GM19455 (cell line): ENCODE results near the gene TRABD2B.

Experiments used
- ATAC-seq: cut with Tn5 transposase; IDR thresholded peaks from one replicate; pipeline ENCODE4 v1.9.1; 2021; ENCODE audit not compliant: unreplicated experiment

The TRABD2B gene

DNA sequence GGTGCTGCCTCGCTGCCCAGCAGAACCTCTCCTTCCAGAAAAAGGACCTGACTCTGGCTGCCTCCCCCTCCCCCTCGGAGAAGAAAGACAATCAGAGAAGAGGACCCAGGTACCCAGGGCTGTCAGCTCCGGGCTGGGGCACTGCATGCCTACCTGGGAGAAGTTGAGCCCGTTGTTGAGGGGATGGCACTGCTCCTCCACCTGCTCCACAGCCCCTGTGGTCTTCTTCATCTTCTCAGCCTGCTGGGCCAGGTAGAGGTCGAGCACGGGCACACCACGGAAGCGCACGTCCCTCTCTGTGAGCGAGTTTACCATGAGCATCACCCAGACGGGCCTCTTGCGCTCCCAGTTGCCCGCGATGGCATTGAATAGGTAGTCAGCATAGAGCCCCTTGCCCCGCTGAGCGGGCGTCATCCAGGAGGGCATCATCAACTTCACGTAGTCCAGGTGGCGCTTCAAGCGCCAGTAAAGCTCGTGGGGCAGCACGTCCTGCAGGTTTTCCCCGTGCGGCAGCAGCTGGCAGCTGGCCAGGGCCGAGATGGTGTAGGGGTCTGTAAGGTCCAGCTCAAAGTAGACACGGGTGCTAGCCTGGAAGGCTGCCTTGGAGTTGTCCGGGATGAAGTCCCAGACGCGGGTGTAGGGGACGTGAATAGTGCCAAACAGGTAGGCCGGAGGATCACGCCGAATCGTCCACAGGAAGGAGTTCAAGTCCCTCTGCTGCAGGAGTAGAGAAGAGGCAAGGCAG lies 3.1 kb downstream of the TRABD2B start:
- no peak for ATAC-seq

DNA sequence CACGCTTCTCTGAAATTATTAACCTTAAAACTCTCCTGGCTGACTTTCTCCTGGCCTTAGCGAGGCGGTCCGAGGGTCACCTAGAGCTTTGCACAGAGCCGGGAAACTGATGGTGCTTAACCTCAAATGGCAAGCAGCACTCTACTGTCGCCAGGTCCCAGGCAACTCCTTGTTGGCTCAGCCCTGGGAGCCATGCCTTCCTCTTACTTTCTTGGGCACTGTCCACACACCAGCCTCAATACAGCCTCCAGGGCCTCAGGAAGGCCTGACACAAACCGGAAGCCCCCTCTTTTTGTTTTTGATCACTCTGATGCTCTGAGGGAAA lies 3.8 kb downstream of the TRABD2B start:
- ATAC-seq = no peak

DNA sequence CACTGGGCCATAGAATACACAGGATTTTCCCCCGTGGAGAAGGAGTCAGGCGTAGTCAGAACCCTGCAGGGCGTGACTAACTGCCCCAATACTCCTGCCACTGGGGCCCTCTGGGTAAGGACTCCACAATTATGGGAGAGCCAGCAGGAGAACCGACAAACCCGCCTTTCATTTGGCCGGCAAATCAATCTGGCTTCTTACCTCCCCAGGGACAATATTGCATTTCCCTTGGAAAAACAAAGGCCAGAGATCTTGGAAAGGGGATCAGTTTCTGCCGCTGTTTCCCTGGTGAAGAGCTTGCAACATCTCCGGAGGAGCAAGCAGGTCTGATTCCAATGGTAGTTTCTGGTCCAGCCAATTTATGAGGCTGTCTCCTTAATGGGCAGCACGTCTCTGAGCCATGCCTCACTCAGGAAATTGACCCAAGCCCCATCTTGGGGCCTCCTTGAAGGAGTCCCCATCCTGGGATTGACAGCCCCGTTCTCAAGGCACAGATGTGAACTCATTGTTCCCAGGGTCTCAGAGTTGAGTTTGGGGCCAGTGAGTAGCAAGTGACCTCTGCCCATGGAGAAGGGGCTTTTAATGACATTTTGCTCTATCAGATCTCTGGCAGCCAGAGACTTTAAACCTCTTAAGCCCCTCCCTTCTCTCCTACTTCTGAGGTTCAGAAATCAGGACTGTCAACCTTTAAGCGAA lies 4.3 kb downstream of the TRABD2B start:
- no peak for ATAC-seq

DNA sequence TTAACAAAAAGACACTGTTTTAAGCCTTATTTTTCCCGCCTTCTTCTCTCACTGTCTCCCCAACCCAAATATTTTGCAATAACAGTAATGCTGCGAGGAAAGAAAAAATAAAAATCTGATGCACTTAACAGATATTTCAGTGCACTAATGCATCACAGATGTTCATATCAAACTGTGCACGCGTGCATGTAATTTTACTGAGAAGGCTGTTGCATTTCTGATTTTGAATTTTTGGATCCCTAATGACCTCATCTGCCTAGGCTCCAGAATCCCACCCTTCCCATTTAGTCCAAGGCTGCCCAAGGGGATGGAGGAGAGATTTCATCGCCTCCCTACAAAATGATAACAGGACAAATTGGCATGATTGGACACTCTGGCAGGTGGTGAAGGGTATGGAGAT lies 5.5 kb downstream of the TRABD2B start:
- ATAC-seq = no peak

DNA sequence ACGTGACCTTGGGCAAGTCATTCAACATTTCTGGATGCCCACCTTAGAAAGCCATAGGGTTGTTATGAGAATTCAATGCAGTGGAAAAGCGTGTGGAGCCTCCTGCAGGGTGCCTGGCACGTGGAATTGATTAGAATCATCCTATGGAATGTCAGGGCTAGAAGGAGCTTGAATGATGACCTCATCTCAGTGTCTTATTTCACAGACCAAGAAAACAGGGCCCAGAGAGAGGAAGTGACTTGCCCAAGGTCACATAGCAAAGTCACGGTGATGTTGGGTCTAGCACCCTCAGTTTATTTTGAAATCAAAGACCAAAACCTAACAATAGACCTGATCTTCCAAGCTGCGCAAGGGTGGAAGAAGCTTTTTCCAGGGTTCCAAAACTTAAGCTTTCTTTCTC lies 6.0 kb downstream of the TRABD2B start:
- no peak for ATAC-seq

DNA sequence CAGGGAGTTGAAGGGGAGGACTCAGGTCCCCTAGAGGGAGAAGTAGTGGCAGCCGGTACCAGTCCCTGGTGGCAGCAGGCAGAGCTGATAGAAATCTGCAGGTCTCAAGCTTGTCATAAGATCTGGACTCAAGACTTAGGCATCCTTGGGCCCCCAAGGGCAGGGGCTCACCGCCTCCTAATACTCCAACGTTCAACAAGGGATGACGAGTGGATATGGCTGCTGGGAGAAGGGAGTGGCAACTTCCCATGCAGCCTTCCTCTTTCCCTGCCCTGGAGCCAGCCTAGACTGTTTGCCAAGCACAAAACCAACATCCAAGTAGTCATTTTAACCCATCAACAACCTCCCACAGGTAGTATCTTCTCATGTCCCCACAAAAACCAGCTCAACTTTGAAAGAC lies 6.9 kb downstream of the TRABD2B start:
- no peak for ATAC-seq

DNA sequence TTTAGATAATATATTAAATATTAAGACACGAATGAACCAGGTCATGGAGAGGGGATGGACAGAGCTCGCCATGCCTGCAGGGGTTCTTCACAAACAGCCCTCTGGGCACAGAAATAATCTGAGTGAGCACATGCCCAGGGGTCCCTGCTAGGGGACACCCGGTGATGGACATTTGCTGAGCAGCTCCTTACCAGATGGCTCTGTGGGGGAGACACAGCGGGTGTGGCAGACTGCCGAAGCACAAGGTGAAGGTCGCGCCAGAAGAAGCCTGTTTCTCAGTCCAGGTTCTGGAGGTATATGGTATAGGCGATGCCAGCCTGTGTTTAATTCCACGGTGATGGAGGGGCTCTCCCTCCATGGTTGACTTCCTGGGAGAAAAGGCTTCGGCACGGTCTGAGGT lies 9.6 kb downstream of the TRABD2B start:
- ATAC-seq = no peak

DNA sequence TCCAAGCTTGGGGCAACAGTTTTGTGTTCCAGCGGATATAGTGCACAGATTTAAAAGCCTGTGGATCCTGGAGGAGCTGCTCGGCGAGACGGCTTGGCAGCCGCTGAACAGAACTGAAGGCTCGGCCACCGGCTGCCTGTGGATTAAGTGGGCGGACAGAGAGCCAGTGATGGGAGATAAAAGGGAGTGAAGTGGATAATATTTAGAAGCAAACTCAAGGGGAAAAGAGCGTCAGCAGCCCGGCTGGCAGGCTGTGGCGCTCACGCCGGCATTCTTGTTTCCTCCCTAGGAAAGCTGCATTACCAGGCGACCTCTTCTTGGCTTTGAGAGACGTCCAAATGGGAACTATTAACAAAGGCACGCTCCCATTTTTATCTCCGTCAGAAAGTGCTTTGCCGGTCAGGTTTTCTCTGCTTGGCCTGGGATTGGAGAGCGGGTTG lies 10.4 kb downstream of the TRABD2B start:
- ATAC-seq = no peak

DNA sequence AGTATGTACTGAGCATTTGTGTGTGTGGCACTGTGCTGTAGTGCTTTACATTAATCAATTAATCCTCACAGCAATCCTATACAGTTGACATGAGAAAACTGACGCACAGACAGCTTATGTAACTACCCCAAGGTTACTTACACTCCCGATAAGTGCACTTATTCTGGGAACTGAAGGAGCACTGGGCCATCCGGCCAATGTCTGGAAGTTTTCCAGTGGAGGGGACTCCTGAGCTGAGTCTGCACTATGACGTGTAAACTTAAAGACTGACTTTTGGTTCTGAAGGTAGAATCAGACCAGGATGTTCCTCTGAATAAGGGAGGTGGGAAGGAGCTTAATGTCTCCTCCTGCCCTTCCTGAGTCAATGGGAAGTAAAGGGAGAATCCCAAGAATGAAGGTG lies 12.2 kb downstream of the TRABD2B start:
- ATAC-seq = no peak

DNA sequence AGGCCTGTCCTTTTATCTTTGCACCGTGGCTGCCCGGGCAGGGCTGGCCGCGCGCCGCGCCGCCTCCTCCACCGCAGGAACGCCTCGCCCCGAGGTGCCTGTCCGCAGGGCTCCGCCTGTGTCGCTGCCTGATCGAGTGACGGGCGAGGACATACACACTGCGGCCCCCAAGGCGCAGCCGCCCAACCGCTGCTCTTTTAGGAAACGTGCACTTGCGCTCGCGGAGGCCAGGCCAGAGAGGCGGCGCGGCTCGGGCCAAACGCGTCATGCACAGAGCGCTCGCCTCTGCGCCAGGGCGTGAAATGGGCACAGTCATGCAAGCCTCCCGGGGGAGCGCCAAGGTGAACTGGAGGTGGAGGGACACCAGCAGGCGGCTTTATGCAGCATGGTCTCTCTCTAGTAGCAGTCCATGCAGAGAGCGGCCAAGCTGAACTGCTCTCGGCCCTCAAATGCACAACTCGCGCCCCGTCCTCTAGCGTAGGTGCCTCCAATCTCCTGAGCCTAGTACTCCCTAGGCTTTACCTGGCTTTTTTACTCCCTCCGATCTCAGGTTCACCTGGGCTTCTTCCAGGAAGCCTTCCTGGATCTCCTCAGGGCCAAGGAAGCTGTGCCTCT lies 12.9 kb downstream of the TRABD2B start:
- no peak for ATAC-seq

DNA sequence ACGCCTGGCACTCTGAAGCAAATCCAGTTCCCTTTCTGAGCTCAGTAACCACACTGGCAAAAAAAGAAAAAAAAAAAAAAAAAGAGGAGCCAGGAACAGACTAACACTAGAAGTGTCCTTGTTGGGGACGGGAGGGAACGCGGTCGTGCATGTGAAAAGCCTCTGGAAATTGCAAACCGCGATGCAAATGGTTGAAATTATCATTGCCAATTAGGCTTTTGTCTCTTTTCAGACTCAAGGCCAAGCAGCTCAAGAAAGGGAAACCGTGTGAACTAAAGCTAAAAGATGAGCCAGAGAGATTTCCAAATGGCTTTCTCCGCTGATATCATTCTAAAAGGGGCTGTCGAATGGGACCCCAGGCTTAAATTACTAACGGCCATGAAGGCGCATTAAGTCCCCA lies 13.5 kb downstream of the TRABD2B start:
- no peak for ATAC-seq

DNA sequence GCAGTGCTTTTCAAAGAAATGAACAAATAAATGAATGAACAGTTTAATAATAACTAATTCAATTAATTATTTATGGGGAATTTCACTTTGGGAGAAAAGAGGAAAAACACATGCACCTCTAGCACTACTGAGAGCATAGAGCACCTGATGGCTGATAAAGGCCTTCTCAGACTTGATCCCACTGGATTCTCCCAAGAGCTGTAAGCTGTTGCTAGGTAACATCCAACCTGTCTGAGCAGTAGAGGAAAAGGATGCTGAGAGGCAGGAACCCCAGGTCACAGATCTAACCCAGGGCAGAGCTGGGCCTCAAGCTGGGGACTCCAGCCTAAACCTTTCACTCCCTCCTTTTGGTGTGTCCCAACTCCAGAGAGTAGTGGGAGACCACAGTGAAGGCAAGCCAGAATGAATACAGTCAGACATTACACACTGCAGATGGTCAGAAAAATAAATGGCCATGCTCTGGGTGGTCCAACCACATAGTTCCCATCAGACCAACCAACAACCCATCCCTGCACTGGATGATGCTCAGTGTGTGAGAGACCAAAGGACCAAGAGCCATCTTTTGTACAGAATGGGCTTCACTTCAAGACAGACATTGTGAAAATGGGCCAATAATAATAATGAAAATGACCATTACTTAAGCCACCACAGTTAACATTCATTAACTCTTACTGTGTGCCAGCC lies 15.4 kb downstream of the TRABD2B start:
- ATAC-seq = no peak

DNA sequence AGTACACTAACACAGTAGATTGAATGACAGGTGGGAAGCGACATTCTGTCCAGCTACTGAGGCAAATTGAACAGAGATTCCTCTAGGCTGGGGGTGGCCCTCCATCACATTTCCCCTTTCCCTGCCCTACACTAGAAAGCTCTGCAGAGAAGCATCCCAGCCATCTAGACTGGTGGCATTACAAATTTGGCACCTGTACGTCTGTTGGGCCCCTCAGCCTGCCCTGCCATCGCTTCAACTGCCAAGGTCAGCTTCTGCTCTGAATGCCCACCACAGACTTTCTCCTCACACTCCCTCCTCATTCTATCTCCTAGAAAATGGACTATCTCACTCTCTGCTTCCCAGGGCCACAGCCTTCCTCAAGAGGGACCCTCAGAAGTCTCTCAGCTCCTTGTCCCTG lies 16.7 kb downstream of the TRABD2B start:
- ATAC-seq = no peak

DNA sequence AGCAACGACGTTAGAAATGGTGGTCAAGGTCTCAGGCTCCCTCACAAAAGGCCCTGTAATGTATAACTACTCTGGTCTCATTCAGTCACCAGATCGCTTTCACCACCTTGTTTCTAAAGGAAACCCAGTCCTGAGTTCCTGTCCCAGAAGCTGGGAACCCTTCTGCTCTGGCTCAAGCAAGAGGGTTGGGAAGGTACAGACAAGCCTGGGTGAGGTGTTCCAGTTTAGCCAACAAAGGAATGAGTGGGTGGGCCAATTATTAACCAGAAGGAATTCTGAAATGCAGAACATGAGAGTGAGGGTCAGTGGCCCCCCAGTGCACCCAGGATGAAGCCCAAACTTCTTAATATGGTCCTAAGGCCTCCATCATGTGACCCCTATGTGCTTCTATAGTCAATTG lies 17.5 kb downstream of the TRABD2B start:
- no peak for ATAC-seq

DNA sequence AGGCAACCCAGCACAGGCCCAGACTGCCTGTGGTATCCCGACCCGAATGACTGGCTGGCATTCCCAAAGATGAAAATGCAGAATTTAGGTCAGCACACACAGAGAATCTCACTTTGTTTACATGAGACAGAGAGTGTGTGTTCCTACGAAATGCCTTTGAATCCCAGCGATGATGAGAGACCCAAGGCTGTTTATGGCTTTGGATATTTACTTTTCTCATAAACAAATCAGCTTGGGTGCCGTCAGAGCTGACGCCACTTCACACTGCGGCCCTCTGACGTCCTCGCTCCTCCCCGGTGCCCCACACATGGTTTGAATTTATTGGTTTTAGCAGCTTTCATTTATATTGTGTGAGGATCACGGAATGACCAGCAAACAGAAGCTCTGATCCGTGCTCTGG lies 18.7 kb downstream of the TRABD2B start:
- no peak for ATAC-seq

DNA sequence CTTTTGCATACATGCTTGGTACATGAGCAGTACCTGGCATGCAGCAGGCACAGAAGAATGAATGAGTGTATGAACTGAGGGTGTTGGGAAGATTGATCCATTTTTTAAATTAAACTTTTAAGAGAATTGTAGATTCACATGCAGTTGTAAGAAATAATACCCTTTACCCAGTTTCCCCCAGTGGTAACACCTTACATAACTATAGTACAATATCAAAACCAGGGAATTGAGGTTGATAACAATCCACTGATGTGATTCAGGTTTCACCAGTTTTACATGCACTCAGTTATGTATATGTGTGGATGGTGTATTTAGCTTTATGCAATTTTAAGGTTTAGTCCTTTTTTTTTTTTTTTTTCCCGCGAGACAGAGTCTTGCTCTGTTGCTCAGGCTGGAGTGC lies 20.5 kb downstream of the TRABD2B start:
- no peak for ATAC-seq

DNA sequence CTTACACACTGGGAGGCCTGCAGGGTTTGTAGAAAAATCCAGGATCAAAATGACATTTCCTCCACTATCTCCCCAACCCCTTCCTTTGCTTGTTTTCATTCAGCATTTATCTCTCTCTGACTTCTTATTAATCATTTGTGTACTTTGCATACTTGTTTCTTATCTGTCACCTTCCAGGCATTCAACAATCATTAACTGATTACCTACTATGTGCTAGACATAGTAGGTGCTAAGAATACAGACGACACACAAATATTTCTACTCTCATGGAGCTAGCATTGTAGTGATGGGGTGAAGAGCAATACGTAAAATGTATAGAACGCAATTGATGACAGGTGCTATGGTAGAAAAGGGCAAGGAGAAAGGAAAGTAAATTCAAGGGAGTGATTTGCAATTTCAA lies 20.9 kb downstream of the TRABD2B start:
- no peak for ATAC-seq

DNA sequence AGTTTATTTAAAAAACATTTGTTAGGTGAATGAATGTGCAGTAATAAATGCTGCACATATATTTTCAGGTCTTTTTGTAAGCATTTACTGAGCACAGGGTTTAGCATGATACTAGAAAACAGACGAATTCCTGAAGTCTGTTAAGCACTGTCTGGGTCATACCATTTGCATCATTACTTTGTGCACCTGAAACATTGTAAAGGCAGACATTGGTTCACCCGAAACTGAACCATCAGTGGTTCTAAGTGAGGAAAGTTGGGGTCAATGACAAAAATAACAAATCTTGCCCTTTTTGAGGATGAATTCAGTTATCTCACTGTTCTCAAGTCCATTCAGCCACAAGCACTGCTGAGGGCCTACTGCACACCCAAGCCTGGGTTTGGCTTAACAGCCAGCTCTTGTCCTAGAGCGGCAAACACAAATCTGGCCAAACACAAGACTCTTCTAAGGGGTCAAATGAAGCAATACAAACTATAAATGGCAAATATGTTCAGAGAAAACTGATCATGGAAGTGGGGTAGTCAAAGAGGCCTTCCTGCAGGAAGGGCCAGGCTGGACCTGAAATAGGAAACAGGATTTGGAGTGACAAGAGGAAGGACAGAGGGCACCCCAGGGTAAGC lies 21.8 kb downstream of the TRABD2B start:
- no peak for ATAC-seq

DNA sequence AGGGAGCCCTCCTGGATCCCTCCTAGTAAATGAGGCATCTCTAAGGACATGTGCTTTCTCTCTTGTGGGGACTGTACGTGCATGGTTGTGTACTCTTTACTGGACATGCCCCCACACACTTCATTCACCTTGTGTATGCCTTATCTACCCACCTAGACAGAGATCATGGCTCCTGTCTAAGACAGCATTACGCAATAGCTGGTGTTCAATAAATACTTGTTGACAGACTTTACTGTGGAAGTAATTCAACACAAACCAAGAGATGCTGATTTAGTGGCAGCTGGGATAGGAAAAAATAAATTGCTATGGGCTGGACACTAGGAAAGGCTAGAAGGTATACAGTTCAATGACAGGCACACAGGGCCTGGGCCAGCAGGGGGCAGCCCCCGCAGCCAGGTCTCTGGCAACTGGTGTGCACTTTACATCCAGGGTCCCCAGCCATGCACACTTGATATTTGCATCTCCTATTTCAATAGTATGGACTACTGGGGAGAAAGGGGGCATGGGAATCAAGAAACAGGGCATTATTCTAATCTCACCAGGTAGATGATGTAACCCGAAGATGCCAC lies 24.2 kb downstream of the TRABD2B start:
- no peak for ATAC-seq

DNA sequence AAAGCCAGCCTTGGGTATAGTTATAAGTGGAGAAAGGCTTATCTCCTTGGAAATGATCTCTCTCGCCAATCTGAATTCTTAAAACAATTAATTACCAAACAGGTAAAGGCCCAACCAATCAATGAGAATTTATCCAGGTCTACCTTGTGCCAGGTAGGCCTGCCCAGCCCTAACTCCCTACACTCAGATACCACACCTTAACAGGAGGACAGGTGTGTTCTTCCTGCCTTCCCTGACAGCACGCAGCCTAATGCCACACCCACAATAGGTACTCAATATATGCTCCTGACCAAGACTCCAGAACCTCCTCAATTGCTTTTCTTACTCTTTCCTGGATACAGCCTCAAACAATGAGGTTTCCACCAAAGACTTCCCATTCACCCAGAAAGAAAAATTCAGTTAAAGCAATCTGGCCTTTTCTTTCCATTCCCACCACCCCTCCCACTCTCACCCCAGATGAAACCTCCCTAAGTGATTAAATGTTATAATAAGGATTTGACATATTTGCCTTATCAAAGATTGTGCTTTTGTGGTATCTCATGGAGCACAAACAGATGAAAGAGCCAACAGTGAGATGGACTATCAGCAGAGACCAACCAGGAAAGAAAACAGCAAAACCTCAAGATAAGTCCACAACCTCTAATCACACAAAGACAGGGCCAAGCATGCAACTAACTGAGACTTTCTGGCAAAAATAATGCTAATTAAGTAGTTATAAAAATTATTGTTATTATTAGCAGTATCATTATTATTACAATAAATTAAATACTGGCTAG lies 25.6 kb downstream of the TRABD2B start:
- no peak for ATAC-seq
